Body of pancreas (tissue), 4 donors: ENCODE results near the gene UBR3.

Experiments used
- POLR2A ChIP-seq, 3 donors: fragments of 450-650 bp; IDR thresholded peaks; one replicate each; pipeline ENCODE4 v1.6.1; 2016; ENCODE audit warnings: antibody characterized with exemption in 3 of 3, mild to moderate bottlenecking in 2 of 3
- TF ChIP-seq, protein P1 (sequence below), 7 experiments: fragments of 450-650 bp in 4 of 7; fragments of 200-600 bp in 3 of 7; sonication (generic) in 3 of 7; IDR thresholded peaks; one replicate each; pipeline ENCODE4 v1.5.1; 2016 to 2019; ENCODE audit warnings: antibody characterized with exemption in 7 of 7

DNA sequence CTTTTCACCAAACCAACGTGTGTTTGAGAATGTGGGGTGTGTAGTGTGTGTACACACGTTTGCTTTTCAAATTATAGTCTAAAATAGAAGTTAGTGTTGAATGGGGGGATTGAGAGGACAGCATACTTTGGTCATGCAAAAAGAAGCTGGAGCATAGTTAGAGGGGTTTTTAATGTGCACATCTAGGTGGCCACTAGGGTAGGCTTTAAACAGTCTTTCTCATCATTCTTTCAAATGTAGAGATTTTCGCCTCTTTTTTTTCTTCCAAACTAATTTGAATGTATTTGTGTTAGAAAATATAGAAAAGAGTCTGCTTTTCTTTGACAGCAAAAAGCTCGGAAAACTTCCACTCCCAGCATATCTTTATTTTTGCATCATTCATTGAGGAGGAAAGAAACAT, 185.5 kb downstream of the UBR3 start:
- TF ChIP-seq, protein P1, sequence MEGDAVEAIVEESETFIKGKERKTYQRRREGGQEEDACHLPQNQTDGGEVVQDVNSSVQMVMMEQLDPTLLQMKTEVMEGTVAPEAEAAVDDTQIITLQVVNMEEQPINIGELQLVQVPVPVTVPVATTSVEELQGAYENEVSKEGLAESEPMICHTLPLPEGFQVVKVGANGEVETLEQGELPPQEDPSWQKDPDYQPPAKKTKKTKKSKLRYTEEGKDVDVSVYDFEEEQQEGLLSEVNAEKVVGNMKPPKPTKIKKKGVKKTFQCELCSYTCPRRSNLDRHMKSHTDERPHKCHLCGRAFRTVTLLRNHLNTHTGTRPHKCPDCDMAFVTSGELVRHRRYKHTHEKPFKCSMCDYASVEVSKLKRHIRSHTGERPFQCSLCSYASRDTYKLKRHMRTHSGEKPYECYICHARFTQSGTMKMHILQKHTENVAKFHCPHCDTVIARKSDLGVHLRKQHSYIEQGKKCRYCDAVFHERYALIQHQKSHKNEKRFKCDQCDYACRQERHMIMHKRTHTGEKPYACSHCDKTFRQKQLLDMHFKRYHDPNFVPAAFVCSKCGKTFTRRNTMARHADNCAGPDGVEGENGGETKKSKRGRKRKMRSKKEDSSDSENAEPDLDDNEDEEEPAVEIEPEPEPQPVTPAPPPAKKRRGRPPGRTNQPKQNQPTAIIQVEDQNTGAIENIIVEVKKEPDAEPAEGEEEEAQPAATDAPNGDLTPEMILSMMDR (IDR thresholded peaks at IDR 0.05) = no peak
- no peak for TF ChIP-seq POLR2A (IDR thresholded peaks at IDR 0.05)
